IPS-18a (cell line): ENCODE data around the gene LPCAT3.

Source experiments
- H3K27ac ChIP-seq: one replicate; pipeline ENCODE4 v1.5.1; 2013; ENCODE audit warnings: low read length
- H3K27me3 ChIP-seq: one replicate; pipeline ENCODE4 v1.6.1; 2013; ENCODE audit warnings: mild to moderate bottlenecking, low read length; ENCODE audit not compliant: control insufficient read depth, insufficient read depth
- H3K36me3 ChIP-seq: one replicate; pipeline ENCODE4 v1.6.1; 2013; ENCODE audit warnings: low read depth, low read length; ENCODE audit not compliant: control insufficient read depth
- H3K4me1 ChIP-seq: one replicate; pipeline ENCODE4 v1.6.1; 2013; ENCODE audit warnings: low read depth, low read length; ENCODE audit not compliant: control insufficient read depth
- H3K4me3 ChIP-seq: one replicate; pipeline ENCODE4 v1.5.1; 2013; ENCODE audit warnings: low read length
- H3K9ac ChIP-seq: one replicate; pipeline ENCODE4 v1.6.1; 2013; ENCODE audit warnings: mild to moderate bottlenecking, low read length, moderate library complexity
- H3K9me3 ChIP-seq: one replicate; pipeline ENCODE4 v1.6.1; 2013; ENCODE audit warnings: low read depth, low read length; ENCODE audit not compliant: control insufficient read depth

LPCAT3 gene

DNA sequence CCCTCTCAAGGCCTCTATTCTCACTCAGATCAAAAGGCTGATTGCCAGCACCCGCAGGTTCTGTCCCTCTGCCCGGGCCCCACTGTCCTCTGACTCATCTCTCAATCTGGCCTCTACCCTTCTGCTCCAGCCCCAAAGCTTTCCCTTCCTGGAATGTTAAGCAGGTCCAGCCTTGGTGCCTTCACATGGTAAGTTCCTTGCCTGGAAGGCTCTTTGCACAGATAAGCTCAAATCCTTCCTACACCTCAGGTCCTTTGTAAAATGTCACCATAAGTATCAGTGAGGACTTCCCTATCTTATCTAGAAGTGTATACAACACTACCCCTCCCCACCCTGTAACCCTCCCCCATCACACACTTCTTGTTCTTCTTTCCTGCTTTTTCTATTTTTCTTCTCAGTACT lies 22.2 kb downstream of the LPCAT3 start:
- Histone ChIP-seq H3K9me3 (no peaks in the 10 kb centered on the region), H3K4me3 (no peak overlapping the region), H3K4me1 (no peaks in the 10 kb centered on the region), H3K27me3 (no peaks in the 10 kb centered on the region), H3K27ac (no peak overlapping the region), H3K36me3 (peaks cover 15% of the 10 kb centered on the region), H3K9ac (no peak overlapping the region)

DNA sequence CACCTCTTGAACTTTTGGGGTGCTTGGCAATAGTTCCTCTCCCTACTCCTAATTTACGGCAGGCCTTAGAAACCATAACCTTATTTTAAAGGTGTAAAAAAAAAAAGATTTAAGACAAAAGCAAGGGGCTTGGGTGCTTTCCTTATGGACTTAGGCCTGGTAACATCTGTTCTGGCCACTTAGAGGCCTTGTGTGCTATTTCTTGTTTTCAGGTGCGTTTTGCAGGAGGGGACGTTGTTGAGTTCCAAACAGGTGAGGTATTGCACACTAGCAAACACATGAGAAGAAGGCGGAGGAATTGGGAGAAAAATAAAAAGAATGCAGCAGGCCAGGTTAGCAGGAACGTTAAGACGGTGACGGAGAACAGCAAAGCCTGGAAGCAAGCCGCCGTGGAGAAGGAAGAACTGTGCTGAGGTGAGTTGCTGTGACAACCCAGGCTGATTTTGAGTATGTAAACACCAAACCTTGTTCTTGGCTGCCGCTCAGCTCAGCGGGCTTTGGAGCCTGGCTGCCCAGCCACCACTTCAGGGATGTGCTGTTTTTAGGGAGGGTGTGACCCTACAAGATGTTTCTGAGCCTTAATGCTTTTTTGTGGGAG lies 30.2 kb downstream of the LPCAT3 start:
- H3K9ac ChIP-seq = no peak overlapping the region
- H3K36me3 ChIP-seq = peaks cover 10% of the 10 kb centered on the region
- H3K4me3 ChIP-seq = no peak overlapping the region
- H3K4me1 ChIP-seq = no peaks in the 10 kb centered on the region
- H3K27me3 ChIP-seq = no peaks in the 10 kb centered on the region
- H3K27ac ChIP-seq = no peak overlapping the region
- H3K9me3 ChIP-seq = no peaks in the 10 kb centered on the region

DNA sequence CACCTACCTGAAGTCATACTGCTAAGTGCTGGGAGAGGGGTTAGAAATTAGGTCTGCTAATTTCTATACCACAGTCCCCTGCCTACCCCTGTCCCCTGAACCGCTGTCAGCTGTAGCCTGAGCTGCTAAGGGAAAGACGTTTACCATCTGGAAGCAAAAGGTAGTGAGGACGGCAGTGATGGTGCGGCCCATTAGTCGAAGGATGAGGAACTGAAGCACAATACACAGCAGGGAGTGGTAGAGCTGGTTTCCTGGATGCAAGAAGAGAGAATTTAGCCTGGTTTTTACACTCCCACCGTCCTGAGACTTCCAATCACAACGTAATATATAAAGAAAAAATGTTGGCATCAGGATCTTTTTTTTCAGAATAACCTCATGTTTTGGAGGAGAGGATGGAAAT lies 35.7 kb downstream of the LPCAT3 start:
- Histone ChIP-seq H3K4me3 (no peak overlapping the region), H3K9me3 (no peaks in the 10 kb centered on the region), H3K36me3 (peaks cover 42% of the 10 kb centered on the region), H3K9ac (no peak overlapping the region), H3K27me3 (no peaks in the 10 kb centered on the region), H3K4me1 (no peaks in the 10 kb centered on the region), H3K27ac (no peak overlapping the region)

- no peak overlapping the region for H3K9ac ChIP-seq
- H3K27ac ChIP-seq = no peak overlapping the region
- H3K27me3 ChIP-seq = no peaks in the 10 kb centered on the region
- no peaks in the 10 kb centered on the region for H3K9me3 ChIP-seq
- H3K4me3 ChIP-seq = no peak overlapping the region
- peaks cover 52% of the 10 kb centered on the region for H3K36me3 ChIP-seq
- H3K4me1 ChIP-seq = no peaks in the 10 kb centered on the region
These were observed 36.9 kb downstream of the LPCAT3 start for GRCh38 chr12:6981152-6982052.

DNA sequence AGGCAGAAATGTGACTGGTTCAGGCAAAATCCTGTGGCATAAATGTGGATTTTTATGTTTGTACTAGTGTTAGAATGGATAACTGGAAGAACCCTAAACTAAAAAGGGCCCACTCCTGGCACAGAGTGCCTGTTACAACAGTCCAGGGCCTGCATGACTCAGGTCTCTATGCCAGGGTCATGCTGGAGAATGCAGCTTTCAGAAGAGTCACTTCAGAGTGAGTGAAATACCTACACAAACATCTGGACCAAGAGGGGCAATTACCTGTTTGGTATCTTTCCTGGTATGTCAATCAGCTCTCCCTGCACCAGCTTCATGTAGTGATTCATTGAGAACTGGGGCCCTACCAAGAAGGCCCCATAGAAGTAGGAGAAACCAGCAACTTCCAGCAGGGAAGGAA lies 37.5 kb downstream of the LPCAT3 start:
- Histone ChIP-seq H3K27me3 (no peaks in the 10 kb centered on the region), H3K9me3 (no peaks in the 10 kb centered on the region), H3K4me3 (no peak overlapping the region), H3K36me3 (peaks cover 57% of the 10 kb centered on the region), H3K4me1 (no peaks in the 10 kb centered on the region), H3K9ac (no peak overlapping the region), H3K27ac (no peak overlapping the region)

- peaks cover 64% of the 10 kb centered on the region for H3K36me3 ChIP-seq
- H3K27me3 ChIP-seq = no peaks in the 10 kb centered on the region
- no peaks in the 10 kb centered on the region for H3K9me3 ChIP-seq
- H3K4me3 ChIP-seq = no peak overlapping the region
- no peak overlapping the region for H3K9ac ChIP-seq
- H3K27ac ChIP-seq = no peak overlapping the region
- no peaks in the 10 kb centered on the region for H3K4me1 ChIP-seq
These were observed 38.2 kb downstream of the LPCAT3 start for GRCh38 chr12:6980075-6980474.

DNA sequence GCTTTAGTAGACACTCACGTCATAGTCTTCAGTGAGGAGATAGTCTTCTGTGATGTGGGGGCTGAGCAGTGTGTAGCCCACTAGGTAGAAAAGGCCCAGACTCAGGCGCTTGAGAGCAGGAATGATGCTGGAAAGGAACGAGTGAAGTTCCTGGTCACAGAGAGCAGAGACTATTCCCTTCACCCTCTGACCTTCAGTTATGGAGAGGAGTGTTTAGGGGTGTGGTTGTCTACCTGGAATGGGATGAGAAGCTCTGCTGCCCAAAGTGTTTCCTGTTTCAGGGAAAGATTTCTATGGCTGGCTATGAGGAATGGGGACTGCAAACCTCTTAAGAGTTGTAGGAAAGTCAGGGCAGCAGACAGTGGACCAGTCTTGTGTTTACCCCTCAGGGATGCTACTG lies 38.8 kb downstream of the LPCAT3 start:
- H3K9me3 ChIP-seq = no peaks in the 10 kb centered on the region
- H3K36me3 ChIP-seq = peaks cover 70% of the 10 kb centered on the region

DNA sequence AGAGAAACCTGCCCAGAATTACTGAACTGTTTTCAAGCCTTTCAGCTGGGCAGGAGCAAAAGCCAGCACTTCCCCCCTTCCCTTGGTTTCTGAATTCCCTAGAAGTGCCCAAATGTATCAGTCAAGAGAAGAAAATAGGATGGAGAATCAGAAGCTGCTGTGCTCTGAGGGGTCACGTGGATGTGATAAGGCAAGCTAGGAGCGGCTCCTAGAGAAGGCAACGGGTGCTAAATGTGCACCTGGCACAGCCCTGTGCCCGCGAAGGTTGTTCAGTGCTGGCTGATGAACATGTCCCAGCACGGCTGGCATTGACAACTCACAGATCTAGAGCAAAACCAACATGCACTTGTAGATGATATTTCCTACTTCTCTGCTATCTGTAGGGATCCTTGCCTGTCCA lies 39.3 kb downstream of the LPCAT3 start:
- Histone ChIP-seq H3K27me3 (no peaks in the 10 kb centered on the region), H3K36me3 (peaks cover 74% of the 10 kb centered on the region), H3K27ac (no peak overlapping the region), H3K4me3 (no peak overlapping the region), H3K9me3 (no peaks in the 10 kb centered on the region), H3K4me1 (no peaks in the 10 kb centered on the region), H3K9ac (no peak overlapping the region)

More for the DNA sequence above, 38.8 kb downstream of the LPCAT3 start:
- H3K4me3 ChIP-seq = no peak overlapping the region
- no peak overlapping the region for H3K27ac ChIP-seq
- H3K4me1 ChIP-seq = no peaks in the 10 kb centered on the region
- no peaks in the 10 kb centered on the region for H3K27me3 ChIP-seq
- no peak overlapping the region for H3K9ac ChIP-seq

DNA sequence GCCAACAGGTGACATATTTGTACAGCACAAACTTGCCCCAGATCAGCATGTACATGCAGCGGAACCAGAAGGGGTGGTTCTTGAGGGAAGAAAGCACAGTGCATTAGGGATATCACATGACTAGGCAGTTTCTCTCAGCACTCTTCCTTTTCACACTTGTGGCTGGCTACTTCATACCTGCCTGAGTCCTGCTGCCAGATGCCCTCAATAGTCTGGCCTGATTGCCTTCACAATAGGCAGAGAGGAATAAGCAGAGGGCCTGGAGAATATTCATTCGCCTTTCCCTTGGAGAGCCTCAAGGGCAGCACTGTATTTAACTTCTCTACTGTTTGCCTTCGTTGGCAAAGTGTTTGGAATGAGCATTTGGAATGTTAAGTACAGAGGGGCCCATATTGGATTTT lies 39.7 kb downstream of the LPCAT3 start:
- H3K36me3 ChIP-seq = peaks cover 77% of the 10 kb centered on the region
- H3K4me1 ChIP-seq = no peaks in the 10 kb centered on the region
- H3K9ac ChIP-seq = no peak overlapping the region
- no peaks in the 10 kb centered on the region for H3K9me3 ChIP-seq
- H3K4me3 ChIP-seq = no peak overlapping the region
- no peaks in the 10 kb centered on the region for H3K27me3 ChIP-seq
- H3K27ac ChIP-seq = no peak overlapping the region

- Histone ChIP-seq H3K36me3 (peaks cover 77% of the 10 kb centered on the region), H3K9ac (no peak overlapping the region), H3K27ac (no peak overlapping the region), H3K27me3 (no peaks in the 10 kb centered on the region), H3K4me3 (no peak overlapping the region), H3K9me3 (no peaks in the 10 kb centered on the region), H3K4me1 (no peaks in the 10 kb centered on the region)
These were observed 40.1 kb downstream of the LPCAT3 start for GRCh38 chr12:6978188-6978587.

- Histone ChIP-seq H3K9ac (no peak overlapping the region), H3K9me3 (no peaks in the 10 kb centered on the region), H3K4me1 (no peaks in the 10 kb centered on the region), H3K27me3 (no peaks in the 10 kb centered on the region), H3K27ac (no peak overlapping the region), H3K36me3 (peaks cover 77% of the 10 kb centered on the region), H3K4me3 (no peak overlapping the region)
These were observed 40.6 kb downstream of the LPCAT3 start for GRCh38 chr12:6977653-6978052.
